ENCODE measurements around the gene CHST4.
"Not testable (repeated sequence)": the region's sequence is repeated elsewhere in the genome, so short reads cannot be mapped to it uniquely, and the experiment has no call there.

CHST4 gene

GRCh38 chr16:71500964-71501363 lies 25.3 kb upstream of the CHST4 start:
- Mint-ChIP-seq H3K27ac (no peak overlapping the region), H3K4me1 (ENCODE audit: low read depth) (no peaks in the 10 kb centered on the region), H3K4me3 (no peak overlapping the region), H3K36me3 (ENCODE audit: low read depth) (no peaks in the 10 kb centered on the region), H3K9me3 (no peaks in the 10 kb centered on the region), H3K27me3 (peaks cover 2% of the 10 kb centered on the region)
- intact Hi-C loops (cut with micrococcal nuclease): loop anchor here (10.0 kb wide), 1 partner anchor 114 kb away; no protein-coding TSS in a partner anchor

GRCh38 chr16:71501547-71501946 lies 24.7 kb upstream of the CHST4 start:
- no peak overlapping the region for H3K27ac Mint-ChIP-seq
- H3K4me3 Mint-ChIP-seq: no peak overlapping the region
- no peaks in the 10 kb centered on the region for H3K4me1 Mint-ChIP-seq (ENCODE audit: low read depth)
- no peaks in the 10 kb centered on the region for H3K9me3 Mint-ChIP-seq
- H3K36me3 Mint-ChIP-seq (ENCODE audit: low read depth): no peaks in the 10 kb centered on the region
- intact Hi-C loops (cut with micrococcal nuclease): loop anchor here (10.0 kb wide), 1 partner anchor 113 kb away; no protein-coding TSS in a partner anchor
- peaks cover 3% of the 10 kb centered on the region for H3K27me3 Mint-ChIP-seq

- H3K9me3 Mint-ChIP-seq; H3K4me3 Mint-ChIP-seq; H3K27me3 Mint-ChIP-seq; H3K27ac Mint-ChIP-seq; H3K4me1 Mint-ChIP-seq (ENCODE audit: low read depth); H3K36me3 Mint-ChIP-seq (ENCODE audit: low read depth): not testable (repeated sequence)
- intact Hi-C loops (cut with micrococcal nuclease): loop anchor here (10.0 kb wide), 1 partner anchor 111 kb away; no protein-coding TSS in a partner anchor
Measured at GRCh38 chr16:71504051-71504450, 22.2 kb upstream of the CHST4 start.

- H3K4me3 Mint-ChIP-seq: no peak overlapping the region
- intact Hi-C loops (cut with micrococcal nuclease): loop anchor here (10.0 kb wide), 1 partner anchor 110 kb away; no protein-coding TSS in a partner anchor
- H3K27me3 Mint-ChIP-seq: peaks cover 12% of the 10 kb centered on the region
- H3K36me3 Mint-ChIP-seq (ENCODE audit: low read depth): no peaks in the 10 kb centered on the region
- H3K4me1 Mint-ChIP-seq (ENCODE audit: low read depth): no peaks in the 10 kb centered on the region
- no peaks in the 10 kb centered on the region for H3K9me3 Mint-ChIP-seq
- H3K27ac Mint-ChIP-seq: no peak overlapping the region
Measured at GRCh38 chr16:71504901-71505300, 21.3 kb upstream of the CHST4 start.

- intact Hi-C loops (cut with micrococcal nuclease): loop anchor here (10.0 kb wide), 1 partner anchor 108 kb away; no protein-coding TSS in a partner anchor
- no peaks in the 10 kb centered on the region for H3K36me3 Mint-ChIP-seq (ENCODE audit: low read depth)
- H3K4me1 Mint-ChIP-seq (ENCODE audit: low read depth): no peaks in the 10 kb centered on the region
- H3K27ac Mint-ChIP-seq: no peak overlapping the region
- peaks cover 12% of the 10 kb centered on the region for H3K27me3 Mint-ChIP-seq
- no peak overlapping the region for H3K4me3 Mint-ChIP-seq
- H3K9me3 Mint-ChIP-seq: no peaks in the 10 kb centered on the region
Measured at GRCh38 chr16:71507061-71507460, 19.2 kb upstream of the CHST4 start.

- Mint-ChIP-seq H3K4me1 (ENCODE audit: low read depth) (no peaks in the 10 kb centered on the region), H3K4me3 (no peak overlapping the region), H3K27ac (no peak overlapping the region), H3K9me3 (no peaks in the 10 kb centered on the region), H3K36me3 (ENCODE audit: low read depth) (no peaks in the 10 kb centered on the region), H3K27me3 (peaks cover 10% of the 10 kb centered on the region)
- intact Hi-C loops (cut with micrococcal nuclease): no loop called here
Measured at GRCh38 chr16:71513302-71513701, 12.9 kb upstream of the CHST4 start.

GRCh38 chr16:71514476-71514875 lies 11.8 kb upstream of the CHST4 start:
- Mint-ChIP-seq H3K9me3 (no peaks in the 10 kb centered on the region), H3K27ac (no peak overlapping the region), H3K4me3 (no peak overlapping the region), H3K4me1 (ENCODE audit: low read depth) (no peaks in the 10 kb centered on the region), H3K36me3 (ENCODE audit: low read depth) (no peaks in the 10 kb centered on the region), H3K27me3 (peaks cover under 1% of the 10 kb centered on the region)
- intact Hi-C loops (cut with micrococcal nuclease): no loop called here

- no peak overlapping the region for H3K4me3 Mint-ChIP-seq
- no peaks in the 10 kb centered on the region for H3K9me3 Mint-ChIP-seq
- no peaks in the 10 kb centered on the region for H3K27me3 Mint-ChIP-seq
- no peaks in the 10 kb centered on the region for H3K4me1 Mint-ChIP-seq (ENCODE audit: low read depth)
- no peaks in the 10 kb centered on the region for H3K36me3 Mint-ChIP-seq (ENCODE audit: low read depth)
- no peak overlapping the region for H3K27ac Mint-ChIP-seq
- intact Hi-C loops (cut with micrococcal nuclease): no loop called here
Measured at GRCh38 chr16:71515026-71515425, 11.2 kb upstream of the CHST4 start.

GRCh38 chr16:71520550-71520949 lies 5.7 kb upstream of the CHST4 start:
- no peak overlapping the region for H3K27ac Mint-ChIP-seq
- H3K9me3 Mint-ChIP-seq: no peaks in the 10 kb centered on the region
- H3K4me3 Mint-ChIP-seq: no peak overlapping the region
- no peaks in the 10 kb centered on the region for H3K4me1 Mint-ChIP-seq (ENCODE audit: low read depth)
- intact Hi-C loops (cut with micrococcal nuclease): no loop called here
- no peaks in the 10 kb centered on the region for H3K36me3 Mint-ChIP-seq (ENCODE audit: low read depth)
- peaks cover 6% of the 10 kb centered on the region for H3K27me3 Mint-ChIP-seq

GRCh38 chr16:71524566-71525553 lies 1.4 kb upstream of the CHST4 start:
- peaks cover 18% of the 10 kb centered on the region for H3K27me3 Mint-ChIP-seq
- H3K4me1 Mint-ChIP-seq (ENCODE audit: low read depth): peaks cover 9% of the 10 kb centered on the region

GRCh38 chr16:71528257-71528656 lies 2.0 kb downstream of the CHST4 start:
- Mint-ChIP-seq H3K4me1 (ENCODE audit: low read depth) (peaks cover 9% of the 10 kb centered on the region), H3K36me3 (ENCODE audit: low read depth) (no peaks in the 10 kb centered on the region), H3K27me3 (peaks cover 12% of the 10 kb centered on the region), H3K4me3 (no peak overlapping the region), H3K27ac (no peak overlapping the region), H3K9me3 (no peaks in the 10 kb centered on the region)
- intact Hi-C loops (cut with micrococcal nuclease): no loop called here

More at GRCh38 chr16:71524566-71525553, 1.4 kb upstream of the CHST4 start:
- Mint-ChIP-seq H3K9me3 (no peaks in the 10 kb centered on the region), H3K36me3 (ENCODE audit: low read depth) (no peaks in the 10 kb centered on the region), H3K4me3 (no peak overlapping the region), H3K27ac (no peak overlapping the region)
- intact Hi-C loops (cut with micrococcal nuclease): no loop called here

- no peak overlapping the region for H3K4me3 Mint-ChIP-seq
Measured at GRCh38 chr16:71528863-71529262, 2.6 kb downstream of the CHST4 start.

GRCh38 chr16:71532366-71532765 lies 6.1 kb downstream of the CHST4 start:
- no peak overlapping the region for H3K4me3 Mint-ChIP-seq
- no peaks in the 10 kb centered on the region for H3K9me3 Mint-ChIP-seq
- no peaks in the 10 kb centered on the region for H3K4me1 Mint-ChIP-seq (ENCODE audit: low read depth)
- peaks cover 1% of the 10 kb centered on the region for H3K27me3 Mint-ChIP-seq
- H3K36me3 Mint-ChIP-seq (ENCODE audit: low read depth): no peaks in the 10 kb centered on the region
- no peak overlapping the region for H3K27ac Mint-ChIP-seq
- intact Hi-C loops (cut with micrococcal nuclease): no loop called here

More at GRCh38 chr16:71528863-71529262, 2.6 kb downstream of the CHST4 start:
- intact Hi-C loops (cut with micrococcal nuclease): no loop called here
- Mint-ChIP-seq H3K36me3 (ENCODE audit: low read depth) (no peaks in the 10 kb centered on the region), H3K9me3 (no peaks in the 10 kb centered on the region), H3K27me3 (peaks cover 12% of the 10 kb centered on the region), H3K27ac (no peak overlapping the region), H3K4me1 (ENCODE audit: low read depth) (peaks cover 9% of the 10 kb centered on the region)

- H3K9me3 Mint-ChIP-seq: no peaks in the 10 kb centered on the region
- H3K27ac Mint-ChIP-seq: no peak overlapping the region
- intact Hi-C loops (cut with micrococcal nuclease): no loop called here
- H3K4me3 Mint-ChIP-seq: no peak overlapping the region
- no peaks in the 10 kb centered on the region for H3K4me1 Mint-ChIP-seq (ENCODE audit: low read depth)
- H3K36me3 Mint-ChIP-seq (ENCODE audit: low read depth): no peaks in the 10 kb centered on the region
- H3K27me3 Mint-ChIP-seq: peaks cover 11% of the 10 kb centered on the region
Measured at GRCh38 chr16:71536752-71537499, 10.7 kb downstream of the CHST4 start.

Measured in dendritic cell treated with granulocyte-macrophage colony-stimulating factor and Interleukin-4, amounts not matched to agents 40 ng/mL and 50 ng/mL, for 4 days (primary cell).